Transverse colon (tissue), 4 donors: ENCODE data around the gene PDCD1.
"Not testable (repeated sequence)": the region's sequence is repeated elsewhere in the genome, so short reads cannot be mapped to it uniquely, and the experiment has no call there.

Source experiments
- POLR2A ChIP-seq: fragments of 450-650 bp; IDR thresholded peaks from one replicate; pipeline ENCODE4 v1.6.1; 2016; ENCODE audit warnings: antibody characterized with exemption, mild to moderate bottlenecking, moderate library complexity
- POLR2AphosphoS5 ChIP-seq, 3 donors: sonication (generic); formaldehyde crosslinking; IDR thresholded peaks; one replicate each; pipeline ENCODE4 v1.6.1; 2016; ENCODE audit warnings: antibody characterized with exemption in 3 of 3
- TF ChIP-seq, protein P1 (sequence below), 5 experiments: fragments of 200-600 bp in 3 of 5; fragments of 450-650 bp in 2 of 5; sonication (generic) in 3 of 5; IDR thresholded peaks; 1 replicate in 2 of 5; 2 replicates in 3 of 5; pipeline ENCODE4 v1.5.1; 2016 to 2017; ENCODE audit warnings: antibody characterized with exemption in 5 of 5, inconsistent platforms in 3 of 5, mild to moderate bottlenecking in 2 of 5, moderate library complexity in 1 of 5

- TF ChIP-seq, protein P1, sequence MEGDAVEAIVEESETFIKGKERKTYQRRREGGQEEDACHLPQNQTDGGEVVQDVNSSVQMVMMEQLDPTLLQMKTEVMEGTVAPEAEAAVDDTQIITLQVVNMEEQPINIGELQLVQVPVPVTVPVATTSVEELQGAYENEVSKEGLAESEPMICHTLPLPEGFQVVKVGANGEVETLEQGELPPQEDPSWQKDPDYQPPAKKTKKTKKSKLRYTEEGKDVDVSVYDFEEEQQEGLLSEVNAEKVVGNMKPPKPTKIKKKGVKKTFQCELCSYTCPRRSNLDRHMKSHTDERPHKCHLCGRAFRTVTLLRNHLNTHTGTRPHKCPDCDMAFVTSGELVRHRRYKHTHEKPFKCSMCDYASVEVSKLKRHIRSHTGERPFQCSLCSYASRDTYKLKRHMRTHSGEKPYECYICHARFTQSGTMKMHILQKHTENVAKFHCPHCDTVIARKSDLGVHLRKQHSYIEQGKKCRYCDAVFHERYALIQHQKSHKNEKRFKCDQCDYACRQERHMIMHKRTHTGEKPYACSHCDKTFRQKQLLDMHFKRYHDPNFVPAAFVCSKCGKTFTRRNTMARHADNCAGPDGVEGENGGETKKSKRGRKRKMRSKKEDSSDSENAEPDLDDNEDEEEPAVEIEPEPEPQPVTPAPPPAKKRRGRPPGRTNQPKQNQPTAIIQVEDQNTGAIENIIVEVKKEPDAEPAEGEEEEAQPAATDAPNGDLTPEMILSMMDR (IDR thresholded peaks at IDR 0.05): not testable (repeated sequence)
- not testable (repeated sequence) for TF ChIP-seq POLR2AphosphoS5 (IDR thresholded peaks at IDR 0.05); POLR2A
These were observed 52.5 kb downstream of the PDCD1 start for GRCh38 chr2:241806217-241806616.
